ENCODE data around the gene KDM4F.
"Not testable (repeated sequence)": the region's sequence is repeated elsewhere in the genome, so short reads cannot be mapped to it uniquely, and the experiment has no call there.

The KDM4F gene

DNA sequence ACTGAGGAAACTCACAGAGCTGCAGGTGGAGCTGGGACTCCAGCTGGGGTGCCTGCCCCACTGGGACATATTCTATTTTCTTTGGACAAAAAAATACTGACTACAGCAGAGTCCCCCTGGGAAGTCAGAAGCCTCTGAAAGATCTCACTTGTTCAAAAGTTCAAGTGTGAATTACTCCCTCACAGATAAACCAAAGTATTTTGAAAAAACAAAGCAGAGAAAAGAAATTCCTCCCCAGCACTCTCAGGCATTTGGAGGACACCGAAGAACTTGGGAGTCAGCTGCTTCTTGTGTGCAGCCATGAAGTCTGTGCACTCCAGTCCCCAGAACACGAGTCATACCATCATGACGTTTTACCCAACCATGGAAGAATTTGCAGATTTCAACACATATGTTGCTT lies at the start of gene KDM4F:
Gene KDM4F (plus strand): TSS at position 301 of the 400 bp plus-strand sequence.
- H3K36me3 ChIP-seq (ENCODE audit: control insufficient read depth in 1 of 2, insufficient read depth in 2 of 2, low read length in 2 of 2); H3K4me3 ChIP-seq (ENCODE audit: low read depth in 1 of 2, low read length in 2 of 2); H3K27me3 ChIP-seq (ENCODE audit: low read depth, low read length); H3K4me1 ChIP-seq (ENCODE audit: control insufficient read depth in 1 of 2, insufficient read depth in 2 of 2, low read length in 2 of 2); H3K9me3 ChIP-seq (ENCODE audit: control insufficient read depth in 1 of 2, low read length in 2 of 2); H3K27ac ChIP-seq (ENCODE audit: low read length): not testable (repeated sequence)

DNA sequence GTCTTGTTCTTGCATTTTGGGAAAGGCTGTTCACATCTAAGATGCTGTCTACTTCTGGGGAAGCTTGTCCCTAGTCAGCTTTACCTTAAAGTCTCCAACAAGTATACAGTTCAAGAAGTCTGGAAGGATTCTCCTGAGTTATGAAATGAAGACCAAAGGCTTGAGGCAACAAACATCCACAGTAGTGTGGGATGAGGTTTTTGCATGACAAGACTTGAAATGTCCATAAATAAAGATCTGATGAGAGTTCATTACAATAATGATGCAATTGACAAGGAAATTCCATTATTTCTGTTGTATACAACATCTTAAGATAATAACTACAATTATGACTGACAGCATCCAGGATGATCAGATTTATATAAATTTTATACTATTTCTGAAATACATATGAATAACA lies 45.5 kb upstream of the KDM4F start:
- Histone ChIP-seq H3K4me1 (ENCODE audit: control insufficient read depth in 1 of 2, insufficient read depth in 2 of 2, low read length in 2 of 2) (no peaks in the 10 kb centered on the region), H3K36me3 (ENCODE audit: control insufficient read depth in 1 of 2, insufficient read depth in 2 of 2, low read length in 2 of 2) (no peaks in the 10 kb centered on the region), H3K4me3 (ENCODE audit: low read depth in 1 of 2, low read length in 2 of 2) (no peak overlapping the region), H3K27ac (ENCODE audit: low read length) (no peak overlapping the region), H3K9me3 (ENCODE audit: control insufficient read depth in 1 of 2, low read length in 2 of 2) (no peaks in the 10 kb centered on the region), H3K27me3 (ENCODE audit: low read depth, low read length) (no peaks in the 10 kb centered on the region)

DNA sequence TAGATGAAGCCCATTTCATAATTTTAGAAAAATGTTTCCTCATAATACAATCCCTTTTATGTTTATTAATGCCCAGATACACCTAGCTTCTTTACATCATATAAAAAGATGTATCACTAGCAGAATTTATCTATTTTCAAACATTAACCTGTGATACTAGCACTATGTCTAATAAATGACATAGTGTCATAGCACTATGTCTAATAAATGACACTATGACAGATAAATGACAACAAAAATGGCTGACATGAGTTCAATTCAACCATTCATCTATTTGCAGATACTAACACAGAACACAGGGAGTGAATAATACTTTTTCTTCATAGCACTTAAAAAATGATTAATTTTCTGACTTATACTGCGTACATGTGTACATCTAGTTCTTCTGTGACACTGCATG lies 43.6 kb upstream of the KDM4F start:
- Histone ChIP-seq H3K9me3 (ENCODE audit: control insufficient read depth in 1 of 2, low read length in 2 of 2) (no peaks in the 10 kb centered on the region), H3K4me3 (ENCODE audit: low read depth in 1 of 2, low read length in 2 of 2) (no peak overlapping the region), H3K4me1 (ENCODE audit: control insufficient read depth in 1 of 2, insufficient read depth in 2 of 2, low read length in 2 of 2) (no peaks in the 10 kb centered on the region), H3K36me3 (ENCODE audit: control insufficient read depth in 1 of 2, insufficient read depth in 2 of 2, low read length in 2 of 2) (no peaks in the 10 kb centered on the region), H3K27ac (ENCODE audit: low read length) (no peak overlapping the region), H3K27me3 (ENCODE audit: low read depth, low read length) (no peaks in the 10 kb centered on the region)

DNA sequence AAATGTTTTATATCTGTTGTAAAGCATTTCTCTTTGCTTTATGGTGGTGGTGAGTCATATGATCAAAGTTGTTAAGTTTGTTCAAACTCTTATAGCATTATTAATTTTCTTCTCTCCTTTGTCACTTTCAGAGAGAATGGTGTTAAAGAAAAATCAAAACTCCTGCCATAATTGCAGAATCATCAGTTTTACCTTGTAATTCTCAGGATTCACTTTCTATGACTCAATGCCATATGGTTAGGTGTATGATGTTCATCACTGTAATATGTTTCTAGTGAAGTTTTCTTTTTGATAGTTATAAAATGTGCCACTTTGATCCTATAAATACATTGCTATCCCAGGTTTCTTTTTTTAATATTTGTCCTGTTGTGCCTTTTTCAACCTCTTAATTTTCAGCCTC lies 37.8 kb upstream of the KDM4F start:
- Histone ChIP-seq H3K4me1 (ENCODE audit: control insufficient read depth in 1 of 2, insufficient read depth in 2 of 2, low read length in 2 of 2) (no peaks in the 10 kb centered on the region), H3K27ac (ENCODE audit: low read length) (no peak overlapping the region), H3K9me3 (ENCODE audit: control insufficient read depth in 1 of 2, low read length in 2 of 2) (no peaks in the 10 kb centered on the region), H3K27me3 (ENCODE audit: low read depth, low read length) (no peaks in the 10 kb centered on the region), H3K4me3 (ENCODE audit: low read depth in 1 of 2, low read length in 2 of 2) (no peak overlapping the region), H3K36me3 (ENCODE audit: control insufficient read depth in 1 of 2, insufficient read depth in 2 of 2, low read length in 2 of 2) (no peaks in the 10 kb centered on the region)

DNA sequence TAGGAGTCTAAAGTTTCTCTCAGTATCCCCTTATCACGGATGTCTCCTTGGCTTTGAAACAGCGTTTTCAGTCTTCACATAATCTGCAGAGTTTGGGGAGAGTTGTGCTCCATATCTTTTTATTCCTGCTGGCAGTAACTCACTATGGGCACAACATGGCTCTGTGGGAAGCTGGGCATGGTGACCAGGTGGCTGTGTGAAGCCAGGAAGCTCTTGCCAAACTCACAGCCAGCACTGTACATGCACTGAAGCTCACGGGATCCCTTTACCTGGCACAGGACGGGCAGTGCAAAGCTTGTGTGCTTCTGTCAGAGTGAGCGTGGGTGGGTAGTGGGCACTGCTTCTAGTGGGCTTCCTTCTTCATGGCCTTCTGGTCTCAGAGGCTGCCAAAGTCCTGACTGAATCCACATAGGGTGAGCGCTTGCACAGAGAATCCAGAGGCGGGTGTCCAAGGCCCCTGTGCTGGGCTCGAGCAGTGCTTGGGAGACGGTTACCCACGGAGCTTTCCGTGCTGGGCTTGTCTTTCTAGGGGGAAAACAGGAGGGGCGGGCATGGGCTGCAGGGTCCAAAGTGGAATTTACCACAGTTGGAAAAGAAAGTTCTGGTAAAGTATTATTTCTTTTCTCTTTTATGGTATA lies 34.9 kb upstream of the KDM4F start:
- Histone ChIP-seq H3K27ac (ENCODE audit: low read length) (no peak overlapping the region), H3K4me3 (ENCODE audit: low read depth in 1 of 2, low read length in 2 of 2) (no peak overlapping the region), H3K9me3 (ENCODE audit: control insufficient read depth in 1 of 2, low read length in 2 of 2) (no peaks in the 10 kb centered on the region), H3K27me3 (ENCODE audit: low read depth, low read length) (no peaks in the 10 kb centered on the region), H3K4me1 (ENCODE audit: control insufficient read depth in 1 of 2, insufficient read depth in 2 of 2, low read length in 2 of 2) (no peaks in the 10 kb centered on the region), H3K36me3 (ENCODE audit: control insufficient read depth in 1 of 2, insufficient read depth in 2 of 2, low read length in 2 of 2) (no peaks in the 10 kb centered on the region)

DNA sequence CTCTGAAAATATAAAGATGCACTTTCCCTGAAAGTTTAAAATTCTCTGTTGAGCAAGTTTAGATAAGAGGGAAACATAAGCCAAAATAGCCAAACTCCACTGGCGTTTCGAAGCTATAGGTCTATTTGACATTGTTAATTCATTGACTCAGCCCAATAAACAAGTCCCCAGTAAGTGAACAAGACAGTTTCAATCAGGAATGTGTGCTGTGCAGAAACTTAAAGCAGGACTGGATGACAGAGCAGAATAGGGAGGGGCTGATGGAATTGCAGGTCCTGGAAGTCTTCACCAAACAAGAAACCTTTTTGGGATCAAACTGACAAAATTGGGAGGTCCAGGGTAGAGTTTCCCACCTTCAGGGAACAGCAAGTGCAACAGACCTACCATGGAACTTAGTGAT lies 33.1 kb upstream of the KDM4F start:
- no peaks in the 10 kb centered on the region for H3K4me1 ChIP-seq (ENCODE audit: control insufficient read depth in 1 of 2, insufficient read depth in 2 of 2, low read length in 2 of 2)
- no peak overlapping the region for H3K27ac ChIP-seq (ENCODE audit: low read length)
- no peaks in the 10 kb centered on the region for H3K27me3 ChIP-seq (ENCODE audit: low read depth, low read length)
- H3K36me3 ChIP-seq (ENCODE audit: control insufficient read depth in 1 of 2, insufficient read depth in 2 of 2, low read length in 2 of 2) = no peaks in the 10 kb centered on the region
- no peaks in the 10 kb centered on the region for H3K9me3 ChIP-seq (ENCODE audit: control insufficient read depth in 1 of 2, low read length in 2 of 2)
- no peak overlapping the region for H3K4me3 ChIP-seq (ENCODE audit: low read depth in 1 of 2, low read length in 2 of 2)

DNA sequence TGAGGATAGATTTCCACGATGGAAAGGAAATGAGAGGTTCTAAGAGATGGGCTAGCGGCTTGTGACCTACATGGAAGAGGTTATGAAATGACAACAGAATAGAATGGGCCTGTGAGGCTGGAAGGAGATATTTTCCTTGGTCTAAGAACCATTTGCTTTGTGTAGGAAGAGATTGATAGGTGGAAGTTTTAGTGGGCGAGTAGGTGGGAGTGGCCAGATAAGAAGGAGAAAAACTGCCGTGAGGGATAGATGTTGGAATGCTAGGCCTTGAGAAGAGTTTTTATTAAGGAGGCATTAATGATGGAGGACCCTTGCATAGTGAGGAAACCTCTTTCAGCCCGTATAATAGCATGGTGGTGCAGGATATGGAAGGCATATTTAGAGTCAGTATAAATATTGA lies 27.8 kb upstream of the KDM4F start:
- not testable (repeated sequence) for H3K4me3 ChIP-seq (ENCODE audit: low read depth in 1 of 2, low read length in 2 of 2); H3K4me1 ChIP-seq (ENCODE audit: control insufficient read depth in 1 of 2, insufficient read depth in 2 of 2, low read length in 2 of 2); H3K36me3 ChIP-seq (ENCODE audit: control insufficient read depth in 1 of 2, insufficient read depth in 2 of 2, low read length in 2 of 2); H3K27me3 ChIP-seq (ENCODE audit: low read depth, low read length); H3K27ac ChIP-seq (ENCODE audit: low read length); H3K9me3 ChIP-seq (ENCODE audit: control insufficient read depth in 1 of 2, low read length in 2 of 2)

DNA sequence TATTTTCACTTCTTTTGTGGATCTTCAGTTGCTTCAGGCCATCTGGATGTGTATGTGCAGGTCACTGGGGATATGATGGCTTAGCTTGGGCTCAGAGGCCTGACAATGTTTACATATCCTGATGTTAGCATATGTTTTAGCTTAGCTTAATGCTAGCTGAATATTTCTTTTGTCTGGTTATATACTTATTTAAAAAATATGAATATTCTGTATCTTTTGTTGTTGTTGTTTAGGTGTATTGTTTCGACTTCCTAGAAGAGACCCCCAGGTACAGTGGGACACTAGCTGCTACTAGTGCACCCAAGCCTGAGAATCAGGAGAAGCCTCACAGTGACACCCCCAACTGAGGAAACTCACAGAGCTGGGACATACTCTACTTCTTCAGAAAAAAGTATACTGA lies 24.3 kb upstream of the KDM4F start, which contains the start of gene KDM4E:
Gene KDM4E (plus strand): TSS at position 301 of the 400 bp plus-strand sequence. CDS start 300 bp downstream, outside the sequence.
- Histone ChIP-seq H3K27ac (ENCODE audit: low read length) (no peak within 1 kb of the TSS), H3K4me1 (ENCODE audit: control insufficient read depth in 1 of 2, insufficient read depth in 2 of 2, low read length in 2 of 2) (no peaks in the 10 kb centered on the region), H3K27me3 (ENCODE audit: low read depth, low read length) (no peaks in the 10 kb centered on the region), H3K4me3 (ENCODE audit: low read depth in 1 of 2, low read length in 2 of 2) (no peak within 1 kb of the TSS), H3K9me3 (ENCODE audit: control insufficient read depth in 1 of 2, low read length in 2 of 2) (no peaks in the 10 kb centered on the region), H3K36me3 (ENCODE audit: control insufficient read depth in 1 of 2, insufficient read depth in 2 of 2, low read length in 2 of 2) (no peaks in the 10 kb centered on the region)

DNA sequence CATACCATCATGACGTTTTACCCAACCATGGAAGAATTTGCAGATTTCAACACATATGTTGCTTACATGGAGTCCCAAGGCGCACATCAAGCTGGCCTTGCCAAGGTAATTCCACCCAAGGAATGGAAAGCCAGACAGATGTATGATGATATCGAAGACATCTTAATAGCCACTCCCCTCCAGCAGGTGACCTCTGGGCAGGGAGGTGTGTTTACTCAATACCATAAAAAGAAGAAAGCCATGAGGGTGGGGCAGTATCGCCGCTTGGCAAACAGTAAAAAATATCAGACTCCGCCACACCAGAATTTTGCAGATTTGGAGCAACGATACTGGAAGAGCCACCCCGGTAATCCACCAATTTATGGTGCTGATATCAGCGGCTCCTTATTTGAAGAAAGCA lies 23.6 kb upstream of the KDM4F start:
- H3K27me3 ChIP-seq (ENCODE audit: low read depth, low read length); H3K36me3 ChIP-seq (ENCODE audit: control insufficient read depth in 1 of 2, insufficient read depth in 2 of 2, low read length in 2 of 2); H3K4me3 ChIP-seq (ENCODE audit: low read depth in 1 of 2, low read length in 2 of 2); H3K27ac ChIP-seq (ENCODE audit: low read length); H3K4me1 ChIP-seq (ENCODE audit: control insufficient read depth in 1 of 2, insufficient read depth in 2 of 2, low read length in 2 of 2); H3K9me3 ChIP-seq (ENCODE audit: control insufficient read depth in 1 of 2, low read length in 2 of 2): not testable (repeated sequence)

DNA sequence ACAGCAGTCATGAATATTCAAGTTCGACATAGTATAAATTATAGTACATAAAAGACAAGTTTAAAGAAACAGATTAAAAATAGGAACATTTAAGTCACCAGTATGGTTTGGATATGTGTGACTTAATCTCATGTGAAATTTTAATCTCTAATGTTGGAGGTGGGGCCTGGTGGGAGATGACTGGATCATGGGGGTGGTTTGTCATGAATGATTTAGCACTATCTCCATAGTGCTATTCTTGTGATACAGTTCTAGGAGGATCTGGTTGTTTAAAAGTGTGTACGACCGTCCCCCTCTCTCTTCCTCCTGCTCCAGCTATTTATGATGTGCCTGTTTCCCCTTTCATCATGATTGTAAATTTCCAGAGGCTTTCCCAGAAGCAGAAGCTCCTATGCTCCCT lies 20.9 kb upstream of the KDM4F start:
- Histone ChIP-seq H3K4me1 (ENCODE audit: control insufficient read depth in 1 of 2, insufficient read depth in 2 of 2, low read length in 2 of 2) (no peaks in the 10 kb centered on the region), H3K9me3 (ENCODE audit: control insufficient read depth in 1 of 2, low read length in 2 of 2) (no peaks in the 10 kb centered on the region), H3K36me3 (ENCODE audit: control insufficient read depth in 1 of 2, insufficient read depth in 2 of 2, low read length in 2 of 2) (no peaks in the 10 kb centered on the region), H3K4me3 (ENCODE audit: low read depth in 1 of 2, low read length in 2 of 2) (no peak overlapping the region), H3K27ac (ENCODE audit: low read length) (no peak overlapping the region), H3K27me3 (ENCODE audit: low read depth, low read length) (no peaks in the 10 kb centered on the region)

DNA sequence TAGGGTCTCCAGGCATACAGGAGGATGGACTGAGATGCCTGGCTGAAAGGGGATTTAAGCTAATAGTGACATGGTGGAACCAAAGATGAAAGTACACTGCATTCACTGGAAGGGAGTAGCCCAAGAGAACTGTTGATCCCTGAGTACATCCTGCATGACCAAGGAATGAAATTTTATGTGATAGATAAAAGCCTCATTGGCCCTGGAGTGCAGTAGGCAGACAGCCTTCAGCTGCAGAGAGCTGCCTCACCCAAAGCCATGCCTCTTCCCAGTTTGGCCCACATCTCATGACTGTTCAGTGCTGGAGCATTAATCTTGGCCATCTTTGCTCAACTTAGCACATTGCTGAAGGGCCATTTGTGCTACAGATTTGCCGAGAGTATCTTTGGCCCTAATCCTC lies 16.2 kb upstream of the KDM4F start:
- Histone ChIP-seq H3K9me3 (ENCODE audit: control insufficient read depth in 1 of 2, low read length in 2 of 2) (no peaks in the 10 kb centered on the region), H3K4me3 (ENCODE audit: low read depth in 1 of 2, low read length in 2 of 2) (no peak overlapping the region), H3K27ac (ENCODE audit: low read length) (no peak overlapping the region), H3K36me3 (ENCODE audit: control insufficient read depth in 1 of 2, insufficient read depth in 2 of 2, low read length in 2 of 2) (no peaks in the 10 kb centered on the region), H3K27me3 (ENCODE audit: low read depth, low read length) (no peaks in the 10 kb centered on the region), H3K4me1 (ENCODE audit: control insufficient read depth in 1 of 2, insufficient read depth in 2 of 2, low read length in 2 of 2) (no peaks in the 10 kb centered on the region)

DNA sequence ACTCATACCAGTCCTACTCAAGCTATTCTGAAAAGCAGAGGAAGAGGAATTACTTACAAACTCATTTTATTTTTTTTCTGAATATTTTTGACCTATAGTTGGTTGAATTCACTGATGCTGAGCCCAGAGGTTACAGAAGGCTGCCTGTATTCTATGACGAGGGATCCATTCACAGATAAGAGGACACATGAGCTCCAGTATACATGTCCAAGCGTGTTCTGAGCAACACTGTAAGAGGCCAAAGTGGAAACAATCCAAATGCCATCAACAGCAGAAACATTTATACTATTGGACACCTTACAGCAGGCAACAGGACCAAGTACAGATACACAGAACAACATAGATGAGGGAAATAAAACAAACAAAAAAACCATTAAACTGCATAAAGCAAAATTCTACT lies 13.9 kb upstream of the KDM4F start:
- no peak overlapping the region for H3K27ac ChIP-seq (ENCODE audit: low read length)
- no peaks in the 10 kb centered on the region for H3K9me3 ChIP-seq (ENCODE audit: control insufficient read depth in 1 of 2, low read length in 2 of 2)
- no peaks in the 10 kb centered on the region for H3K36me3 ChIP-seq (ENCODE audit: control insufficient read depth in 1 of 2, insufficient read depth in 2 of 2, low read length in 2 of 2)
- no peaks in the 10 kb centered on the region for H3K27me3 ChIP-seq (ENCODE audit: low read depth, low read length)
- no peaks in the 10 kb centered on the region for H3K4me1 ChIP-seq (ENCODE audit: control insufficient read depth in 1 of 2, insufficient read depth in 2 of 2, low read length in 2 of 2)
- no peak overlapping the region for H3K4me3 ChIP-seq (ENCODE audit: low read depth in 1 of 2, low read length in 2 of 2)
